Measurements from ENCODE around the gene ACOT7. TPM values are rescaled to one million over a fixed set of nuclear protein-coding genes. Genes with fewer than 3 reads are reported as not detected.
A peak's percentile ranks its signal among the peaks of the same experiment; 100 is the strongest.

Gene ACOT7
- total RNA-seq, 1 experiment from 2014 or later: 151 TPM

GRCh38 chr1:6419804-6420453 is 26.4 kb upstream of the ACOT7 start, which contains the start of gene HES2:
Gene HES2 (minus strand): TSS chr1:6419919. CDS start chr1:6419820, 99 bp downstream.
- Mint-ChIP-seq H3K4me3 (peak within 1 kb of the TSS; percentile 62), H3K27me3 (ENCODE audit: low read depth) (peaks cover 93% of the 10 kb centered on the region), H3K9me3 (no peaks in the 10 kb centered on the region), H3K27ac (no peak within 1 kb of the TSS), H3K36me3 (no peaks in the 10 kb centered on the region), H3K4me1 (peaks cover 17% of the 10 kb centered on the region)
- POLR2A ChIA-PET: interaction anchor here (1.0 to 1.3 kb wide), 2 partner anchors 34 to 175 kb away, joined by 3 read pairs; no protein-coding TSS in a partner anchor
- DNase-seq (ENCODE audit: low spot score) (peak; percentile 59), ATAC-seq (peak; percentile 15)
- CTCF ChIA-PET: interaction anchor here (0.5 to 6.9 kb wide), 32 partner anchors 10 to 1701 kb away, joined by 3 to 281 read pairs (median 4); partner anchors contain the start of genes ACOT7, HES3 and RNF207
- TF ChIP-seq ZNF423 (CRISPR knock-in tag; IDR thresholded peaks at IDR 0.05) (peak; percentile 45), SP1 (CRISPR knock-in tag; conservative IDR thresholded peaks at IDR 0.05) (peak; percentile 11; the same call in 1 of the 2 replicates), ARID4B (CRISPR knock-in tag; IDR thresholded peaks at IDR 0.05; ENCODE audit: borderline replicate concordance) (0 out of 2 replicates have a peak, but pooled peaks have one; percentile 31), E2F5 (CRISPR knock-in tag; IDR thresholded peaks at IDR 0.05) (no peak)

GRCh38 chr1:6419397-6419803 is 25.8 kb upstream of the ACOT7 start:
- Mint-ChIP-seq H3K4me1 (peaks cover 22% of the 10 kb centered on the region), H3K4me3 (peak overlapping the region; percentile 62), H3K9me3 (no peaks in the 10 kb centered on the region), H3K27me3 (ENCODE audit: low read depth) (peaks cover 97% of the 10 kb centered on the region), H3K36me3 (no peaks in the 10 kb centered on the region), H3K27ac (no peak overlapping the region)
- ATAC-seq: peak; percentile 23
- DNase-seq (ENCODE audit: low spot score): peak; percentile 70
- CTCF ChIA-PET: interaction anchor here (0.5 to 6.9 kb wide), 29 partner anchors 9 to 1702 kb away, joined by 3 to 281 read pairs (median 5); partner anchors contain the start of genes ACOT7, HES3 and RNF207
- 0 out of 2 replicates have a peak, but pooled peaks have one; percentile 5 for TF ChIP-seq SP1 (CRISPR knock-in tag; conservative IDR thresholded peaks at IDR 0.05)
- TF ChIP-seq GRHL2 (CRISPR knock-in tag; IDR thresholded peaks at IDR 0.05; ENCODE audit: insufficient replicate concordance, severe bottlenecking): no peak
- TF ChIP-seq ZNF232 (CRISPR knock-in tag; IDR thresholded peaks at IDR 0.05): 0 out of 2 replicates have a peak, but pooled peaks have one; percentile 21
- no peak for TF ChIP-seq RELA (CRISPR knock-in tag; IDR thresholded peaks at IDR 0.05; ENCODE audit: borderline replicate concordance)
- POLR2A ChIA-PET: interaction anchor here (1.0 to 1.3 kb wide), 2 partner anchors 34 to 174 kb away, joined by 3 read pairs; no protein-coding TSS in a partner anchor

GRCh38 chr1:6418668-6419396 is 25.3 kb upstream of the ACOT7 start:
- Mint-ChIP-seq H3K27ac (no peak overlapping the region), H3K4me3 (peak overlapping the region; percentile 62), H3K4me1 (peaks cover 20% of the 10 kb centered on the region), H3K9me3 (no peaks in the 10 kb centered on the region), H3K27me3 (ENCODE audit: low read depth) (peaks cover 97% of the 10 kb centered on the region), H3K36me3 (no peaks in the 10 kb centered on the region)
- ATAC-seq (no peak), DNase-seq (ENCODE audit: low spot score) (no peak)
- peak; percentile 73; the same call in 1 of the 2 replicates for TF ChIP-seq FOXP1 (CRISPR knock-in tag; IDR thresholded peaks at IDR 0.05; ENCODE audit: borderline replicate concordance)
- no peak for TF ChIP-seq NR1H2 (CRISPR knock-in tag; IDR thresholded peaks at IDR 0.05)
- 0 out of 2 replicates have a peak, but pooled peaks have one; percentile 55 for TF ChIP-seq ZBTB21 (CRISPR knock-in tag; IDR thresholded peaks at IDR 0.05; ENCODE audit: borderline replicate concordance)
- TF ChIP-seq FOXK1 (CRISPR knock-in tag; IDR thresholded peaks at IDR 0.05): peak; percentile 47; the same call in 1 of the 2 replicates
- TF ChIP-seq E2F4 (CRISPR knock-in tag; IDR thresholded peaks at IDR 0.05; ENCODE audit: borderline replicate concordance, low read depth): no peak
- TF ChIP-seq IRF1 (CRISPR knock-in tag; IDR thresholded peaks at IDR 0.05): peak; percentile 21; the same call in 1 of the 2 replicates
- TF ChIP-seq RELA (CRISPR knock-in tag; IDR thresholded peaks at IDR 0.05; ENCODE audit: borderline replicate concordance): 0 out of 2 replicates have a peak, but pooled peaks have one; percentile 23
- TF ChIP-seq ZNF219 (CRISPR knock-in tag; IDR thresholded peaks at IDR 0.05; ENCODE audit: borderline replicate concordance): no peak
- TF ChIP-seq MAX (CRISPR knock-in tag; IDR thresholded peaks at IDR 0.05): peak; percentile 46; the same call in 1 of the 2 replicates
- ChIA-PET POLR2A (no interaction called here), CTCF (interaction anchor here (0.9 to 6.9 kb wide), 21 partner anchors 9 to 212 kb away, joined by 3 to 281 read pairs (median 5); partner anchors contain the start of genes ACOT7, HES3 and RNF207)
